ENCODE measurements around the gene CPLX3.

CPLX3 gene

DNA sequence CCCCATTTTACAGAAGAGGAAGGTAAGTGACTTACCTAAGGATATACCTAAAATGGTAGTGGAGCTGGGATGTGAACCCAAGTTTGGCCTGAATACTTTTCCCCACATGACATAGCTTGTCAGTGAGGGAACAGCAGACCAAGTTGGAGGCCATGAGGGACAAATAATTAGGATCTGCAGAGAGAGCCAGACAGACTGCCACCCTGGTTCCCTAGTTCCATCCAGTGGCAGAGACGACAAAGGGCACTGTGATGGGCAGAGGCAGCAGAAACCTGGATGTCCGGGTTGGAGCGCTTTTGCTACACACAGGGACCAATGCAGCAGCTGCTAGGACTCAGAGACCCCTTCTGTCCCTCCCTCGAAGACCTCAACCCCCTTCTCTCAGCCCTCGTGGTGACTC, 1.2 kb downstream of the CPLX3 start:
- DNase-seq (ENCODE audit: low read depth in 2 of 2, low spot score in 1 of 2): no peak

DNA sequence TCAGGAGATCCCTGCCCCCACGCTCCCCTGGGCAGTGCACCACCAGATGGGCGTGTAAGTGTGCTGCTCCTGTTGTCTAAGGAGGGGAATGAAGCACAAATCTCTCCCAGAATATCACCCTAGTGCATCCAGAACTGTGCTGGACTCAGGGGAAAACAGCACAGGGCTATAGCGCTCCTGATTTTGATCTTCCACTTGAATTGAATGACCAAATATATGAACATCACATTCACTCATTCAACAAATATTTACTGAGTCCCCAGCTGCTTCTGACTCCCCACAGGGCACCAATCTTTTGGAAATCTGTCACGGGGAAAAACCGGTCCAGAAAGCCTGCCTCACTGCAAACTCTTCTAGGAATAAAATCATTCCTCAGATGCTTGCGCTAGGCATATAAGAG, 2.4 kb downstream of the CPLX3 start:
- DNase-seq (ENCODE audit: low read depth in 2 of 2, low spot score in 1 of 2): no peak

DNA sequence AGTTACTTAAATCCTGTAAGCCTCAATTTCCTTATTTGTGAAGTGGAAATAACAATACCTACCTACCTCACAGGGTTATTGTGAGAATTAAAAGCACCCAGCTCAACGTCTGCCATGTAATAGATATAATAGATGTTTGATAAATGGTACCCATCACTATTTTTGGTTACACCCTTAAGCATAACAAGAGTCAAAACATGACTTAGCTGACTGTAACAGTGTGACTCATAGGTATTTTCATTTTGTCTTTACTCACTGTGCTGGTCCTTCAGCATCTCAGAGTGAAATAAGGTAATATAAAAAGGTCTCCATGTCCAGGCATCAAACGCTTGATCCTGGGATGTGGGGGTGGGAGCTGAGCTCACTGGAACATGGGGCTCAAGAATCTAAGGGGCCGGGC, 3.1 kb downstream of the CPLX3 start:
- no peak for DNase-seq (ENCODE audit: low read depth in 2 of 2, low spot score in 1 of 2)

DNA sequence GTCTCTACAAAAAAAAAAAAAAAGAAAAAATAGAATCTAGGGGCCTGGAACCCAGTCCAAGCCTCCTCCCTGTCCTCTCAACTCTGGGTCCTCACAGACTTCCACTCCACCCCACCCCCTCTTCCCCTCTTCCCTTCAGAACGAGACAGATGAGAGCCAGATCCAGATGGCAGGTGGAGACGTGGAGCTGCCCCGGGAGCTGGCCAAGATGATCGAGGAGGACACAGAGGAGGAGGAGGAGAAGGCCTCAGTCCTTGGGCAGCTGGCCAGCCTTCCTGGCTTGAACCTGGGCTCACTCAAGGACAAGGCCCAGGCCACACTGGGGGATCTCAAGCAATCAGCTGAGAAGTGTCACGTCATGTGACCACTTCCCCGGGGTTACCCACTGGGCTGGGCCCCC, 3.6 kb downstream of the CPLX3 start:
- DNase-seq (ENCODE audit: low read depth in 2 of 2, low spot score in 1 of 2): no peak

DNA sequence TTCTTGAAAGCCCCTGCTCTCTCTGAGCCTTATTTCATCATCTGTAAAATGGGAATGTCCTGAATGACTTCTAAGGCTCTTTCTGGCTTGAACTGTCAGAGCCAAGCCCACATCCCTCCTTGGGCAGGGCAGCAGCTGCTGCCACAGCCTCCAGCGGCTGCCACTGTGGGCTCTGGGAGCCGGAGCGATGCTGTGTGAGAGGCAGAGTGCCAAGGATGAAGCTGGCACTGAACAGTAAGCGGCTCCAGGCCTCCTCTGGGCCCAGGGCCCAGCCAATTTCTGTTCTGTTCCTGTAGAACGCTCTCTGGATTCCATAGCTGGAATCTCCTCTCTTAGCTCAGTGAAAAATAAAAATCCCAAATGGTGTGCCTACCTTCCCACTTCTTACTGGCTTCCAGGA, 4.4 kb downstream of the CPLX3 start:
- no peak for DNase-seq (ENCODE audit: low read depth in 2 of 2, low spot score in 1 of 2)

DNA sequence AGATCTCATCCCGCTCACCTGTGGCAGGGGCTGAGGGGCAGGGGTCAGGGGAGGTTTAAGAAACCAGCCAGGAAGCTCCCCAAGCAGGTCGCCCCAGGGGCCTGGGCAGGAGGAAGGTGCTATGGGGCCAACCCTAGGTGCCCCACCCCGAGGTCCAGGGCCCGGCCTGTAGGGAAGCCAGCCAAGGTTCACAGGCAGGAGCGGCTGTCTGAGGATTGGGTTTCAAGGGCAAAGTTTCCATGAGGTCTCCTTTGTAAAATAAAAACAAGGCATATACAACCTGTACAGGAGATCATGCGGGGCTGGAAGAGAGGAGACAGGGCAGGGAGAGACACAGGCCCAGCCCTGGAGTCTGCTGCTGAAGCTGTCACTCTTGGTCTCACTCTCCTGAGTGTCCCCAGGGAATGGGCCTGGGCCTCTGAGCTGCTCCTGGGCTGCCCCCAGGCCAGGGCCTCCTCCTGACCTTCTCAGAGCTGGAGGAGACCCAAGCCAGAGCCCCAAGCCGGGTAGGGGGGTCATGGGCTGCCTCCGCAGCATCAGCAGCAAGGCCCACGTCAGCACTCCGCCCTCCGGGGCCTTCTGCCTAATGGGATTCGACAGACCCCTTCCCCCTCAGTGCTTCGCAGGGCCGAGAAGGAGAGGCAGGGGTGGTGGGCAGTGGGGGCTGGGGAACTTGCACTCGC, 5.5 kb downstream of the CPLX3 start:
- no peak for DNase-seq (ENCODE audit: low read depth in 2 of 2, low spot score in 1 of 2)

DNA sequence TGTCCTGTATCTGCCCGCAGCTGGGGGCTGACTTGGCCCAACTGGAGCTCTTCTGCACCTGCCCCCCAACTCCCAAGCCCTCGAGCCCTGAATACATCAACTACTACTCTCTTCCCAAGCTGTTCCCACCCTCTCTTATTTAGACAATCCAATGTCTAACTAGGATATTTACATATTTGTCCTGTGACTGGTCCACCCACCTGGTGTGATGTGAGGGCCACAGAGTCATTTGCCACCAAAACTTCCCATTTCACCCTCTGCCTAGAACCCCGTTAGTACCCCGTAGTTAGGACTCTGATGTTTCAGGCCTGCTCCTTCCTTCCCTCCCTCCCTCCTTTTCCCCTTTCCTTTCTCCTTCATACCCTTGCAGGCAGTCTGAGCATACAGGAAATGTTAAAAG, 6.4 kb downstream of the CPLX3 start:
- DNase-seq (ENCODE audit: low read depth in 2 of 2, low spot score in 1 of 2): no peak

DNA sequence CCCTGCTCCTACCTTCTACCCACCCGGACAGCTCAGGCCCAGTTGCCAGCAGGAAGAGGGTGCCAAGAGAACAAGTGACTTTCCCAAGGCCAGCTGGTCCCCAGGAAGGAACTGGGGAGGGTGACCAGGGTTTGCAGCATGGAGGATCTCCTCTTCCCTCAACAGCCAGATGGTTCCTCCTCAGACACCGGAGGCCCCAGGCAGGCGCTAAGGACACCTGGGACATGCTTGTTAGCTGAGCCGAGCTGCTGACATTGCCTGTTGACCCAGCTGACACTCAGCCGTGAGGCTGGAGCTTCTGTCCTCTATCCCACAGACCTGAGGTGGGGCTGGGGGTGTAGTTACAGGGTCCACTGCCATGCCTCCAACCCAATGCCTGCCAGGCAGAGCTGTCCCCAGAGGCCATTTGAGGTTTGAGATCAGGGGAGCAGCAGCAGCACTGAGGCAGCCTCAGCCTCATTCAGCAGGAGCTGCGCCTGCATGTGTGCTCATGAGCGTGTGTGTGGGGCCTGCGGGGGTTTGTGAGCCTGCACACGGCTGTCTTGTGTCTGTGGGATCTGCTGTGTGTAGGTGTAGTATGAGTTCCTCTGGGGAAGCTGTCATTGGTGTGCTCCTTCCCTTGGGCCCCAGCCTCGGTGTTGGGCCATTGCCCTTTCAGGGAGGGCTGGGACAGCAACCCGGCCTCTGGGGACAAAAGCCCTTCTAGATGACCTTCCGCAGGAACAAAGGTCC, 7.1 kb downstream of the CPLX3 start:
- no peak for DNase-seq (ENCODE audit: low read depth in 2 of 2, low spot score in 1 of 2)

DNA sequence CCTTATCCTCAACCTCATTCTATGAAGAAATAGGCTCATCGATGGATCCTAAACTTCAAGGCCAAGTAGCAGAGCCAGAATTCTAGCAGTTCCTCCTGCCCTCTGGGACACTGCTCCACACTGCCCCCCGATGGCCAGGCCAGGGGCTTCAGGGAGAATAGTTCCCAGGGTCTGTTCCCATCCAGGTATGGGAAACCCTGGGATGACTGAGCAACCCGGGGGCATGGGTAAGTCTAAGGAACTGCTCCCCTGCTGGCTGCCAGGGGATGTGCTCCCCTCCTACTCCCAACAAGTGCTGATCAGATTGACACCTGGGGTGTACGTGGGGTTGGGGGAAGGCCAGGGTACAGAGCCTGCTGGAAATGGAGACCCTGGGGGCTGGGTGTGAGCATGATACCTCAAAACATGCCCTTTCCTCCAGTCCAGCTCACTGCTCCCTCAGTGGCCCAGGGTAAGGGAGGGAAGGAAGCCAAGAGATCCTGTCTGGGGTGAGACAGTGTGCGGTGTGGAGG, 8.9 kb downstream of the CPLX3 start:
- no peak for DNase-seq (ENCODE audit: low read depth in 2 of 2, low spot score in 1 of 2)

DNA sequence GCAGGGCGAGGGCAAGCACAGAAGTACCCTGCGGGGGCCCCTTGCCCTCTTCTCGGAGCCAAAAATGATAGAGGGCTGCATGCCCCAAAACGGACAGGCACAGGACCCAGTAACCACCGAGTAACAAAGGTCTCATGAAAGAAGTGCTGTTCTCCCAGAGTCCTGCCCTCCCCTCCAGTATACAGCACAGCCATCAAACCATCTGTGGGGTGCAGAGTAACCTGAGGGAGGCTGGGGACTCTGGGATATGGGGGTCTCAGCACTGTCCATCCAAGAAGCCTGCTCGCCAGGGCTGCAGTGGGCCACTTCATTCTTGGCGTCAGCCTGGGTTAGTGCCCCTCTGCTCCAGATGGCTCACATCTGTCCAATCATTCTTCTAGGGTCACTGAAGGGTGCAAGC, 10.4 kb downstream of the CPLX3 start:
- no peak for DNase-seq (ENCODE audit: low read depth in 2 of 2, low spot score in 1 of 2)

DNA sequence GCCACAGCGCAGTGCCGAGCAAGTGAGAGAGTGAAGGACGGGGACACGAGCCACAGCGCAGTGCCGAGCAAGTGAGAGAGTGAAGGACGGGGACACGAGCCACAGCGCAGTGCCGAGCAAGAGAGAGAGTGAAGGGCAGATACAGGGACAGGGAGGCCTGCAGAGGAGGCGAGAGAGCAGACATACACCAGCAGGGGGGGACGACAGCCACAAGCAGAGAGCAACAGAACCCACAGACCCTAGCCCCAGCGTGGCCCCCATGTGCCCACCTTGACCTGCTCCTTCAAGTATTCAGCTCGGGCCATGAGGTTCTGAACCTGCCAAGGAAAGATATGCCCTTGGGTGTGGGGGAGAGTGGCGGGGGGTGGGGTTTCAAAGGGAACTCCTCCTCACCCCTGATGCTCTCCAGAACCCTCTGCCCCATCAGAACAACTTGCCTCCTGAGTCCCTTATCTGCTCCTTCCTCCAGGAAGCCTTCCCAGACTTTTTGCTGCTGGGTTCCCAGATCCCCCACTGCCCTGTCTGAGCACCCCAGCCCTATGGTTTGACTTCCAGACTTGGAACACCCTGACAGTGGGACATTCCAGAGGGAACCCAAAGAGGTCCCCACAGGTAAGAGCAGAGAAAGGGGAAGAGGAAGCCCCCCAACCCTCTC, 11.2 kb downstream of the CPLX3 start:
- DNase-seq (ENCODE audit: low read depth in 2 of 2, low spot score in 1 of 2): no peak

DNA sequence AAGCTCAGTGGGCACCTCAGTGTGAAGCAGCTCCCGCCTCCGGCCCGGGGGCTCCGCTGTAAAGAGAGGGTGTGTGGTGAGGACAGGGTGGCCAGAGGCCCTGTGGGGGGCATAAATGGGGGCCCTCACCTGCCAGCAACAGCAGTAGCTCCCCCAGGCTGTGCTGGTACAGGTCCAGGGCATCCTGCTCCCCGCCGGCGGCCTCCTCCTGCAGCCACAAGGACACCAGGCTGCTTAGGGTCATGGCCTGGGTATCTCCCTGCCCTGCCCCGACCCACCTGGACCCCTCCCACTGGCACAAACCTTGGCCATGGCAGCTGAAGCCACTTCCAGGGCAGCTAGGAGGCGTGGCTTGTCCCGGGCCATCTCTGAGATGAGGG, 11.7 kb downstream of the CPLX3 start:
- no peak for DNase-seq (ENCODE audit: low read depth in 2 of 2, low spot score in 1 of 2)

DNA sequence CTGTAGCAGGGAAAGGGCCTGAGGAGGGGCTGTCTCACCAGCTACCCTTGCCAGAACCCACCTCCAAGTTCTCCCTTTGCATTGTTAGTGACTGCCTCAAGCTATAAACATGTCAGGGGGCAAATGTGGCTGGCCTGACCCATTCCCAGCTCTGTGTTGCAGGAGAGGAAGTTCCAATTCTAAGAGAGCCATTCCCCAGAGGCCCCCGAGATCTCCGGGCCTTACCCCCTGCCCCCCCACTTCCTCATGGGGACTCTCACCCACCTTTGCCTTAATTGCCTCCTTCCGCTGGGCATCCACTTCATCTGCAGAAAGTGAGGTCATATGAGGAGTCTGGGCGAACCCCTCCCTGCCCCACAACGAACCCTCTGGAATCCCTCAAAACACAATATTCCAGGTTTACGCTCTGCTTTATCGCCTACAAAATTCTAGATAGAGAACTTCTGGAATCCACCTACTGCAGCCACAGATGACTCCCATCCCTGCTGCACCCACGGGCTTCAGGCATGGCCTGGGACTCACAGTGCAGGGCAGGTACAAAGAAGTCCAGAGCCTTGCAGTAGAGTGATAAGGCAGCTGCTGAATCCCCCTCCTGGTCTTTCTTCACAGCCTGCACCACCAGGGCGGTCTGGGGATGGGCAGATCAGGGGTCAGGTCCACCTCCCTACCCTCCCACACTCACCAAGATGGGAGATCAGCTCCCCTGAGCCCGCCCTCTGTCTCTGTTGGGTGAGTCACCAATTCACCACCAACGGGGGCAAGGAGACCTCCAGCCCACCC, 12.5 kb downstream of the CPLX3 start:
- no peak for DNase-seq (ENCODE audit: low read depth in 2 of 2, low spot score in 1 of 2)

DNA sequence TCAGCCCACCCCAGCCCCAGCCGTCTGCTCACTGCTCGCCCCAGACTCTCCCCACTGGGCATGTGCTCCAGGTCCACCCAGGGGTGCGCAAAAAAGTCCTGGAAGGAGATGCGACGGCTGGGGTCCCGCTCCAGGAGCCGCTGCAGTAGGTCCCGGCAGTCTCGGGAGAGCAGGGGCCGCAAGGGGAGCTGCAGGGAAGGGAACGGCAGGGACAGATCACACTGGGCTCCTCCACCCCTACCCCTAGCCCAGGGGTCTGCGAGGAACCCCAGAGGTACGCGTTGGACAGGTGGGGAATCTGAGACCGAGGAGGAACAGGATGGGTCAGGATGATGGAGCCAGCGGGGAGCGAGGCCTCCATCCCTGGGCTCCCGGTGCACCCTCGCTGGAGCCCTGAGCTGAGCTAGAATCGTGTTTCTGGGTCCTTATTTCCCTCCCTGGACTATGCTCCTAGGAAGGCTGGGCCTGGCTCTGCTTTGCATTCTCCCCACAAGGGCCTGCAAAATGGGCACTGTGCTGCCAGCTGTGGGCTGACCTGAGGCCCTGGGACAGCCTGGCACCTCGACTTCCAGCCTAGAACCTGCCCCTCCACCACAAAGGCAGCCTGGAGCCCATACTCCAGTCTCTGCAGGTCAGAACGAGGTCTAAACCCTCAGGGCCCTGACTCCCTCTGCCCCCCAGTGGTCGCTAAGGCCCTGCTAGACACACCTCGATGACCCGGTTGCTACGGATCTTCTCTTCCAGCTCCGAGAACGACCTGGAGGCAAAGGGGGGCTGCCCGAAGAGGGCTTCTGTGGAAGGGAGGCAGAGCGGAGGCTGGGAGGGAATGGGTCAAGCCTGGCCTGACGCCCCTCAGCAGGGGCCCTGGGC, 13.3 kb downstream of the CPLX3 start:
- no peak for DNase-seq (ENCODE audit: low read depth in 2 of 2, low spot score in 1 of 2)

DNA sequence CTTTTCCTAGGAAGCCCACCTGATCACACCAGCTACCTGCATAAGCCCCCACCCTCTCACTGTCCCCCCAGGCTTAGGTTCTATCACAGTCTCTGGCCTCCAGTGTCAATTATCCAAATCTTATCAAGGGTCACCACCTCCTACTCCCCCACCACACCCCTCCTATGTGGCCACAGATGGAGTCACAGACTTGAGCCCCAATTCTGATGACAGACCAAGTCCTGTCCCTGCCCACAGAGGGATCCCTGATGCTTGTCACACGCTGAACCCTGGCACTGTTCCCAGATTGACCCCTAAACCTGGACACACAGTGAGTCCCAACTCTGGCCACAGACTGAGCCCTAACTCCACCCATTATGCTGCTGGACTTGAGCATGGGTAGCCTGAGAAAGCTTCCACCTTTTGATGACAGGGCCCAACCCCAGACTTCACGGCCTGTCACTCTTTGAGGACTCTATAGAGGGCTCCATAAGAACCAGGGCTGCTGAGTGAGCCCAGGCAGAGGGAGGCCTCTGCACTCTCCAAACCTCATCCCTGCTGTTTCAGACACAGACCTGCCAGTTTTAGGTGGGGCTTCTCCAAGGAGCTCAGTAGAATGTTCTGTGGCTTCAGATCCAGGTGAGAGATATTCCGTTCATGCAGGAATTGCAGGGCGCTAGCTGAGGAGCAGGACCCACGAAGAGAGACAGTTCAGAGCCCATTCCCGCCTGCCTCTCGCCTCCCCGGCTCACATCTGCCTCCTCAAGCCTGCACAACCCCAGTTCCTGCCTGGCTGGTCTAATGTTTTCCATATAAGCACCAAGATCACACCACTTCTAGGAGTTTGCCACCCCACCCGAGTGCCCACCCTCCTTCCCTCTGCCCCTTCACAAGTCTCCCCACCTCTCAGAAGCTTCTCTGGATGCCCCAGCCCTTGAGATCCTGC, 14.7 kb downstream of the CPLX3 start:
- no peak for DNase-seq (ENCODE audit: low read depth in 2 of 2, low spot score in 1 of 2)

DNA sequence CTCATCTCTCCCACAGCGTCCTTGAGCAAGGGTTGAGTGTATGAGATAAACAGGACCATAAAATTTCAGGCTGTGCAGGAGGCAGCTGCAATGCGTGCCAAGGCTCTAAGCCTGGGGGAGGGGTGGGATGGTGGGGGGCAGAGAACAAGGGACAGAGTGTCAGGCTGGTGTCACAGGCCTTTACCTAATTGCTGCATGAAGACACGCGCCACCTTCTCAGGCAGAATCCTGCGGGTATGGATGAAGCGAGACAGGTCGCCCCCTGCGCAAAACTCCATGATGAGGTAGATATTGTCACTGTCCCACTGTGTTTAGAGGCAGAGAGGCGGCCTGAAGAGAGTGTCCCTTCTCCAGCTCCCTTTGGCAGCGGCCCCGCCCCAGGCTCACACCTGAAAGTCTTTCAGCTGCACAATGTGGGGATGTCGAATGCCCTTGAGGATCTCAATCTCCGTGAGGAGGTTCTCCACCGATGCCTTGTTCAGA, 15.5 kb downstream of the CPLX3 start:
- DNase-seq (ENCODE audit: low read depth in 2 of 2, low spot score in 1 of 2): no peak

DNA sequence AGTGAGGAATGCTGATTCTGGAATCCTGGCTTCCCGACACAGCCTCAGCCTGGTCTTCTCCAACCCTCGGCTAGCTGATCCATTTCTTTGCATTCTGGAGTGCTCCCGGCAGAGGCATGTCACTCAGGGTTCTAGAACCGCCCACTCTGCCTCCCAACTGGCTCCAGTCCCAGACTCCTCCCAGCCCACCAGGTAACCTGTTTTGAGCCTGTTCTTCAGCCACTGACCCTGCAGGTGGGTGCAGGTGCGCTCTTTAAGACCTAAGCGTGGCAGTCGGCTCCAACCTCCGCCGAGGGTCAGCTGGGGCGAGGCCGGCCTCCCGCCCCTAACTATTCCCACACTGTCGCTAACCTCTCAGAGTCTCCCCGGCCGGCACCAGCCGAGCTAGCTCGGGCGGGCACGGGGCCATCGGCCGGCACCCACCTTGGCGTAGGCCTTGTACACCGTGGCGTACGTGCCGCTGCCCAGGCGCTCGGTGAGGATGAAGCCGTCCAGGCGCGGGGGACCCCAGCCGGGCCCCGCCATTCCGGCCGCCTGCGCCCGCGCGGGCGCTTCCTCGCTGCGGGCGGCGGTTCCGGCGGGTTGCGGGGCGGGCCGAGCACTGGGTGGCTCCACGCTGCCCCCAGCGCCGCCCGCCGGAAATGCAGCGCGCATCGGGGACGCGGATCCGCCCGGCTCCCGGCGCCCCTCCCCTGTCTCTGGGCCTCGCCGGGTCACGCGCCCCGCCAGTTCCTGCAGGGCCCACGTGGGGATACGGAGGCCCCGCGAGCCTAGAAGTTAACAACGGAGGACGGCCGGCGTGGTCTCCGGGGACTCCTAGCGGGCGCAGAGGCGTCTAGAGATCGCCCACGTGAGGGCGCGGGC, 16.4 kb downstream of the CPLX3 start, which contains the start of gene ULK3:
TSS of gene ULK3 (minus strand) at position 576 of the 864 bp plus-strand sequence. CDS start at position 525, 51 bp downstream.
- DNase-seq (ENCODE audit: low read depth in 2 of 2, low spot score in 1 of 2): peak; percentile 70 to 80

DNA sequence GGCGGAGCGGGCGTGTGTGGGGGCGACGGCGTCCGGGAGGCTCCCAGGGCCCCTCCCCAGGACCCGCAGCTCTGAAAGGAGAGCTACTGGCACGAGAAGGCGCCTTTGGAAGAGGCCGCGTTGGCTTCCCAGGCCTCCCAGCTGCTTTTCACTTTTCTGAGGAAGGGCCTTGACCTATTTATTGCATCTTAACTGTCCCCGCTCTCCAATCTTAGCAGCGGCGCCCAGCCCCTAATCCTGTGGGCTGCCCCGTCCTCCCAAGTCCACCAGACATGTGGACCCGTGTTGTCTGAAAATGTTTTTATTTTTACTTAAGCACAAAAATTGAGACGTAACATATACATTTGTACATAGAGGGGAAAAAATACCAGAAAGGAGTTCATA, 17.0 kb downstream of the CPLX3 start:
- no peak for DNase-seq (ENCODE audit: low read depth in 2 of 2, low spot score in 1 of 2)
